NCI-H146 treated with DMSO at 0.1 percent for 48 hours (cell line): ENCODE results near the gene REN.

Source experiments
- DNase-seq: peaks from one replicate; lab custom pipeline; 2025; ENCODE audit not compliant: unreplicated experiment; lab: John Stamatoyannopoulos, UW

REN gene

DNA sequence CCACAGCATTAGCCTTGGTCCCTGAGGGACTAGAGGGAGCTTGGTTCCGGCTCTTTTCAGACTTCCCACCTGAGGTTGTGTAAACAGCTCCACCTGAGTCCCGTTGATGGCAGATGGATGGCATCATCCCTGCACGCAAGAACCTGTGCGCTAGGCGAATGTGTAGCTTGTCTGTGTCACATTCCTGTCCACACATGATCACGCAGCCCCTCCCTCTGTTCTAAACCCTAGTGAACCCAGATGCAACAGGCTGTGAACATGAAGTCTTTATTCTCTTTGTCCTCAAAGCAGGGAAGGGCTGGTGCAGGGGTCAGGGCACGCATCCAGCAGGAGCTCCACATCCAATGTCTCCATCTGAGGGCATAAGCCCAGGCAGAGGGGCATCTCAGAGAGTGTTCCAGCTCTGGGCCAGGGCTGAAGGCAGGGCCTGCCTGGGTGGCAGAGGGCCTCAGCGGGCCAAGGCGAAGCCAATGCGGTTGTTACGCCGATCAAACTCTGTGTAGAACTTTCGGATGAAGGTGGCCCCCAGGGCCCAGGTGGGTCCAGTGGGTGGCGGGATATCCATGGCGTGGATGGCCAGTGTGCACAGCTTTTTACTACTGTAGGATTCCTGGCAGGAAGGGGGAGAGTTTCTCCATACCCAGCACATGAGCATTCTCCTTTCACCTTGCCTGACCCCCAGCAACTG, 11.4 kb downstream of the REN start:
- no peak for DNase-seq

- no peak for DNase-seq
These were observed 12.5 kb downstream of the REN start for GRCh38 chr1:204153667-204154066.

- DNase-seq = no peak
These were observed 13.7 kb downstream of the REN start for GRCh38 chr1:204152310-204153044.

DNA sequence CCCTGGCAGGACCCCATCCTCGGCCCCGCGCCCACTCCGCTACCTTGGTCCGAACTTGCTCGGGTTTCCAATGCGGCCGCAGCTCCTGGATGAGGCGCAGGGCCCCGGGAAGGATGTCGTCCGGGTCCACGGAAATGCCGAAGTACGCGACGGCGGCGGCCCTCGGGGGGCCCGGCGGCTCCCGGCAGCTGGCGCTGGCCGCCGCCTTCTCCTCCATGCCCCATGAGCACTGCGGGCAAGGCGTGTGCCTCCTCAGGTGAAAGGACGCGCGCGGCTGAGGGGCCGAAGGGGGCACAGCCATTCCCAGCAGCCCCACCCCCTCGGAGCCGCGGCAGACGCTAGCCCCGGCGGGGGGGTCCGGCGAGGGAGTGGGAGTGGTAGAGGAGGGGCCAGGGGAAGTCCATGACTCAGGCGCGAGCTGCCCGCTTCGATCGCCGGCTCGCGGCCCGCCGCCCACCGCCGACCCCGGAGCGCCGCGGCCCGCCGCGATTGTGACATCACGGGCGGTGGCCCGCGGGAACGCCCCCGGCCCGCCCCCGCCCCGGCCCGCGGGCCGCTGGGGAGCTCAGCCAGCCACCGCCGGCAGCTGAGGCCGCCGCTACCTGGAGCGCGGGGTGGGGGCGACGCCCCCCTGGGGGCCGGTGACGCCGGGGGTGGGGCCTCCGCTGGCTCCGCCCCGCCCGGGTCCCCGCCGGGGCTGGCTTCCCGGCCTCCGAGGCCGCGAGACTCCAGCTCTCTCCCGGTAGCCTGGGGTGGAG, 14.4 kb downstream of the REN start, which contains the start of gene ETNK2:
Gene ETNK2 (minus strand): TSS at position 493 of the 758 bp plus-strand sequence. CDS start 192 bp downstream, at position 301.
- DNase-seq = peak; percentile 51

- no peak for DNase-seq
These were observed 15.2 kb downstream of the REN start for GRCh38 chr1:204150702-204151551.

- no peak for DNase-seq
These were observed 16.2 kb downstream of the REN start for GRCh38 chr1:204149635-204150565.

GRCh38 chr1:204149107-204149506, 17.0 kb downstream of the REN start:
- DNase-seq = no peak

DNA sequence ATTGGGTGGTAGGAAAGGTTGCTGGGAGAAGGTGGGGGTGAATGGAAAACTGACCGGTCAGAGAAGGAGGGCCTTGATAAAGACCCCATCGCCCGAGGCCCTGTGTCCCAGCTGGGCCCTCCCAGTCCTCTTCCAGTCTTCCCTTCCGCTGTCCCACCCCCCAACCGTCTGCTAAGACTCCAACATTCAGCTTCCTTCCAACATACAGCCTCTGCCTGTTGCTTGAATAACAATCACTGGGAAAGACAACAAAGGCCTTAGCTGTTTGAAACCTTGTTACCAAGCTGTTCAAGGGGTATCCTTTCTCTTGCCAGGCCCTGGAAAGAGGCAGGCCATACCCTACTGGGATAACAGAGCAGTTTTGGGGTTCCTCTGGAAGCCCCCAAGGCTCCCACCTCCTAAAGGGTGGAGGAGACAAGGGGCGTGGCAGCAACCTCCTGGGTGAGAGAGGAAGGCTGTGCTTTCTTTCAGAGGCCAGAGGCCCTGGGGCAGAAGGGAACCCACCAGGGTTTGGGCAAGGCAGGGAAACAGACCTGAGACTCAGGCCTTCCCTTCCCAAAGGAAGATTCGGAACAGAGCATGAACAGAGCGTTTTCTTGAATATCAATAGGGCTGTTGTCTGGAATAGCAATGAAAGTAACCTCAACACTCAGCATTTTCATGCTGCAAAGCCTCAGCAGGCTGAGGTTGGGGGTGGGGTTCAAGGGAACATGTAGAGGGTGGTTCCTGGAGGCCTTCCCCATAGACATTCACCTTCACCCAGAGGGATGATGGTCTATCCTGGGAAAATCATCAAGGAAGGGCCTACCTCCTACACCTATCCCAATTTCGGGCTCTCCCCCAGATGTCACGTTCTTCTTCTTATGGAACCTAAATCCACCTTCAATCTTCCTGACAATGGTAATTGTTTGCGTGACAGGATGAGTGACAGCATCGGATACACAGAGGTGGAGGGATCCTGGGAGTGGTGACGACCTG, 18.4 kb downstream of the REN start:
- DNase-seq = no peak

GRCh38 chr1:204146965-204147364, 19.2 kb downstream of the REN start:
- no peak for DNase-seq

DNA sequence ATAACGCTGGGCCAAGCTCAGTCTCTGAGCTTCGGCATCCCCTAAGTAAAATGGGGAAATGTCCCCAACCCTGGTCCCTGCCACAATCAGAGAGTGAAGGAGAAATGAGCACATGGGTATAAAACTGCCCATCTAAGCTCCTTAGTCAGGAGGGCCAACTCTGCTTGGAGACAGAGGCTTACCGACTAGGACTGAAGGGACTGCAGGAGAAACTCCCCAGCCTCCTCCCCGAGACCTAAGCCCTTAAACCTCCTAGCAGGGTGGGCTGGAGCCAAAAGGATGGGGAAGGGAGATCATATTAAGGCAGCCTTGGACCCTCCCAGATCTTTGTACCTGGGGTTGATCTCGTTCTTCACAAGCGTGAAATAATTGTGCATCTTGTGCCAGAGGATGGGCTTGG, 19.8 kb downstream of the REN start:
- no peak for DNase-seq

DNA sequence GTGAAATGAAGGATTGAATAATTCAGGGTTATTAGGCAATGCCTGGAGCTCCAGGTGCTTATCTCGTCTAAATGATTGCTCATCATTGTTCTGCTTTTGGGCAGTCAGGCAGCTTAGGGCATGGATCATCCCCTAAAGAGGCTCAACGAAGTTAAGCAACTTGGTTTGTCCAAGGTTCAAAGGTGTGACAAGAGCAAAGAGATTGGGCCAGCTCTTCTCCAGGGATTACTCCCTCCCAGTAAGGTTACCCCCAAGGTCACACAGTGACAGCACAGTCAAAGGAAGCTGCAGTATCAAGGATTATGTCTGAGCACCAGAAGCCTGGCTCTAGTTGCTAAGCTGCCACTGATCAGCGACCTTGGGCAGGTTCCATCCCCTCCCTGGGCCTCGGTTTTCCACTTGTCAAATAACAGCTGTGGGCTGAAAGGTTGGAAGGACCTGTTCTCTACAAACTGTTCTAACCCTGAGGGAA, 21.1 kb downstream of the REN start:
- DNase-seq = no peak

DNA sequence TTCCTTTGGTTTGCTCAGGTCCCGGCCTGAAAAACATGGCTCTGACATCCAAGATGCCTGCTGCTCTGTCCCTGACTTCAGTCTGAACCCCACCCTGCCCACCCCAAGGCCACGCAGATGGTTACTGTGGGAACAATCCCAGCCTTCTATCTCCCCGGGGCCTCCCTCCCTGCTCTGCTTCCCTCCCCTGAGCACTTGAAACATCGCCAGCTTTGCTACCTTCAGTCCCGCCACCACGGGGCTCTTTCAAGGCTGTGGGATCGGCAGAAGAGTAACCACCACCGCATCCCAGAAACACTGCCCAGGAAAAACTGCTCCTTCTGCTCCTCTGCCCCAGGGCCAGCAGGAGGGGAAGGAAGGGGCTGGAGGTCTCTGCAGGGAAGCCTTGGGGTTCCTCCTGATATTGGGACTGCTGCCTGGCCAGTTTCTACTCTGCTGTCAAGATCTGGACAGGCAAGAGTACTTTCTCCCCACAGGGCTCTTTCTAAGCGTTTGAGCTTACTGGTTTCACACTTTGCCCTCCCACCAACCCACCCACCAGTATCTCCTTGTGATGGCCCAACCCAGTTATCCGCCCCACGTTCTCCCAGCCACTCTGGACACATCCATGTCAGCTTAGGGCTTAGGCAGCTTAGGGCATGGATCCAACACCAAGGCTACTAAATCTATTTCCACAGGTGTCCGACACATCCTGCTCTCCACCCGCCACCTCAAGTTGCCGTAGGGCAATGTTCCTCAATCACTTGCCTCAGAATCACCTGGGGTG, 22.7 kb downstream of the REN start:
- no peak for DNase-seq

DNA sequence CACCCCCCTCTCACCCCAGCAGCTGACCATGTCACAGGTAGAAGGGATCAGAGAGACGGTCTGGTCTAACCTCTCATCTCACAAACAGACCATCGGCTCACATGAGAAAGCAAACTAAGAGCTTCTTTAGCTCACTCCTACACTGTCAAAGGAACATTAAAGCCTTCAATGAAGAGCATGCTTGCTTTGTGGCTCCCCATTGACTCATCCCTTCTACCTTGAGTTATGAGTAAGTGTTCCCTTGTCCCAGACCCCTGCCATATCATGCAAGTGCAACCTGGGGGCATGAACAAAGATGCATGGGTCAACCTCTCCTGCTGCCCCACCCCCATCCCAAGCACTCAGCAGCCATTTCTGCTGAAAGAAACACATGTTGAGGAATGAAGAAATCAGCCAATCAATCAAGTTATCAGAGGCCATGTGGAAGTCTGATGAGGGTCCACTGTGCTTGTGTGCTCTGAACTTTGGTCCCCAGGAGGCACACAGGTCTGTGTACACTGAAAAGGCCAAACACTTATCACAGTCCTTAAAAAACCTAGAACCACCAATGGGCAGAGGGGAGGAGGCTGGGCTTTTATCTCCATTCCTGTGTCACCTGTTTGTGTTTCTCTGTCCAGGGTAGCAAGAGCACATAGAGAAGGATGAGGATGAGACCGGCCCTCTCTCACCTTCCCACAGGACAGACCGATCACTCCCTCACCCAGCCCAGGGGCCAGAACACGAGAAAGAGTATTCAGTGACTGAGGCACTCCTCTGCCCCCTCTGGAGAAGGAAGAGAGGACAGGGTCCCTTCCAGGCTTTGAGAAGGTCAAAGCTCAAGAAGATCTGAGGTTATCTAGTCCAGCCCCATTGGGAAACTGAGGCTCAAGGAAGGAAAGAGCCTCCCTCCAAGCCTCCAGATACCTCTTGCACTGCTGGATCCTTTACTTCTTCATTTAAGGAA, 23.8 kb downstream of the REN start:
- DNase-seq = no peak

DNA sequence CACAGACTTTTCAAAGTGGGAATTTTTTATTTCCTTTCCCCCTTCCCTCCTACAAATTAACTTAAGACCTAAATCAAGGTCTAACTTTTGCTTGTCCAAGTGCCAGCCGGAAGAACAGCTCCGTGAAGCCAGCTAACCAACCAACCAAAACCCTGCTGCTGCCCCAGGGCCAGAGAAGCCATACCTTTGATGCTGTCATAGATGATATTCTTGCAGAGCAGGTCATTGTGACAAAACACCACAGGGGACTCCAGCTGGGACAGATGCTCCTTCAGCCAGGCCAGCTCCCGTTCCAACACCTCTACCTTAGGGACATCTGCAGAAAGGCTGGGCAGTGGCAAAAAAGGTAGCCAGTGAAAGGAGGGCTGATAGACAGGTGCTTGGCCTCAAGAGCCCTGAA, 25.0 kb downstream of the REN start:
- no peak for DNase-seq

DNA sequence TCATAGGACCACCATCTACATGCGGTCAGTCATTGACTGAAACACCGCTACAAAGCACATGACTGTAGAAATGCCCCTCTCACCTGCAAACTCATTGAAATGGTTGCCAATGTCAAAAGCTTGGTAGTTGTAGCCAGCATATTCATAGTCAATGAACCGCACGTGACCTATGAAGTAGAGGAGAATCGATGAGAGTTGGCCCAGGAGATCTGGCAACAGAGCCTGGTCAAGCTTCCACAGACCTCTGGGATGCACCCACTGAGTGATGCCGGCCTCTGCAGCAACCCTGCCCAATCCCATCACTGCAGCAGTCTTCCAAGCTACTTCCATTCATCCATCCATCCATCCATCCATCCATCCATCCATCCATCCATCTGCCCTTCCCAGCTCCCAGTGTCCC, 26.2 kb downstream of the REN start:
- DNase-seq = no peak

- no peak for DNase-seq
These were observed 27.0 kb downstream of the REN start for GRCh38 chr1:204139088-204139487.

- DNase-seq = no peak
These were observed 29.3 kb downstream of the REN start for GRCh38 chr1:204136814-204137213.
